ENCODE measurements around the gene HOOK2. TPM values are rescaled to one million over a fixed set of nuclear protein-coding genes. Genes with fewer than 3 reads are reported as not detected.

Gene HOOK2
- total and polyA plus RNA-seq, 2 of the 13 experiments (the other 11 are each of a cell fraction or from before 2014, with no cell fraction given) = 9.2 to 12.9 TPM

DNA sequence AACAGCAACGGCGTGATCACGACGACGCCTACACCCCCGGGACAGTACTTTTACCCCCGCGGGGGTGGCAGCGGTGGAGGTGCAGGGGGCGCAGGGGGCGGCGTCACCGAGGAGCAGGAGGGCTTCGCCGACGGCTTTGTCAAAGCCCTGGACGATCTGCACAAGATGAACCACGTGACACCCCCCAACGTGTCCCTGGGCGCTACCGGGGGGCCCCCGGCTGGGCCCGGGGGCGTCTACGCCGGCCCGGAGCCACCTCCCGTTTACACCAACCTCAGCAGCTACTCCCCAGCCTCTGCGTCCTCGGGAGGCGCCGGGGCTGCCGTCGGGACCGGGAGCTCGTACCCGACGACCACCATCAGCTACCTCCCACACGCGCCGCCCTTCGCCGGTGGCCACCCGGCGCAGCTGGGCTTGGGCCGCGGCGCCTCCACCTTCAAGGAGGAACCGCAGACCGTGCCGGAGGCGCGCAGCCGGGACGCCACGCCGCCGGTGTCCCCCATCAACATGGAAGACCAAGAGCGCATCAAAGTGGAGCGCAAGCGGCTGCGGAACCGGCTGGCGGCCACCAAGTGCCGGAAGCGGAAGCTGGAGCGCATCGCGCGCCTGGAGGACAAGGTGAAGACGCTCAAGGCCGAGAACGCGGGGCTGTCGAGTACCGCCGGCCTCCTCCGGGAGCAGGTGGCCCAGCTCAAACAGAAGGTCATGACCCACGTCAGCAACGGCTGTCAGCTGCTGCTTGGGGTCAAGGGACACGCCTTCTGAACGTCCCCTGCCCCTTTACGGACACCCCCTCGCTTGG, 16.9 kb upstream of the HOOK2 start (continued):
- TF ChIP-seq, protein P1, sequence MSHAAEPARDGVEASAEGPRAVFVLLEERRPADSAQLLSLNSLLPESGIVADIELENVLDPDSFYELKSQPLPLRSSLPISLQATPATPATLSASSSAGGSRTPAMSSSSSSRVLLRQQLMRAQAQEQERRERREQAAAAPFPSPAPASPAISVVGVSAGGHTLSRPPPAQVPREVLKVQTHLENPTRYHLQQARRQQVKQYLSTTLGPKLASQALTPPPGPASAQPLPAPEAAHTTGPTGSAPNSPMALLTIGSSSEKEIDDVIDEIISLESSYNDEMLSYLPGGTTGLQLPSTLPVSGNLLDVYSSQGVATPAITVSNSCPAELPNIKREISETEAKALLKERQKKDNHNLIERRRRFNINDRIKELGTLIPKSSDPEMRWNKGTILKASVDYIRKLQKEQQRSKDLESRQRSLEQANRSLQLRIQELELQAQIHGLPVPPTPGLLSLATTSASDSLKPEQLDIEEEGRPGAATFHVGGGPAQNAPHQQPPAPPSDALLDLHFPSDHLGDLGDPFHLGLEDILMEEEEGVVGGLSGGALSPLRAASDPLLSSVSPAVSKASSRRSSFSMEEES (CRISPR knock-in tag; IDR thresholded peaks at IDR 0.05) = 0 out of 2 replicates have a peak, but pooled peaks have one; percentile 17
- TF ChIP-seq ZNF7 (CRISPR knock-in tag; IDR thresholded peaks at IDR 0.05) = no peak
- no peak for TF ChIP-seq ZNF546 (CRISPR knock-in tag; conservative IDR thresholded peaks at IDR 0.05)
- TF ChIP-seq KLF11 (CRISPR knock-in tag; IDR thresholded peaks at IDR 0.05) = no peak
- TF ChIP-seq ZNF30 (CRISPR knock-in tag; IDR thresholded peaks at IDR 0.05) = no peak
- TF ChIP-seq, protein P2, sequence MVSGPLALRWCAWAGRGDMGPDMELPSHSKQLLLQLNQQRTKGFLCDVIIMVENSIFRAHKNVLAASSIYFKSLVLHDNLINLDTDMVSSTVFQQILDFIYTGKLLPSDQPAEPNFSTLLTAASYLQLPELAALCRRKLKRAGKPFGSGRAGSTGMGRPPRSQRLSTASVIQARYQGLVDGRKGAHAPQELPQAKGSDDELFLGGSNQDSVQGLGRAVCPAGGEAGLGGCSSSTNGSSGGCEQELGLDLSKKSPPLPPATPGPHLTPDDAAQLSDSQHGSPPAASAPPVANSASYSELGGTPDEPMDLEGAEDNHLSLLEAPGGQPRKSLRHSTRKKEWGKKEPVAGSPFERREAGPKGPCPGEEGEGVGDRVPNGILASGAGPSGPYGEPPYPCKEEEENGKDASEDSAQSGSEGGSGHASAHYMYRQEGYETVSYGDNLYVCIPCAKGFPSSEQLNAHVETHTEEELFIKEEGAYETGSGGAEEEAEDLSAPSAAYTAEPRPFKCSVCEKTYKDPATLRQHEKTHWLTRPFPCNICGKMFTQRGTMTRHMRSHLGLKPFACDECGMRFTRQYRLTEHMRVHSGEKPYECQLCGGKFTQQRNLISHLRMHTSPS (CRISPR knock-in tag; IDR thresholded peaks at IDR 0.05; ENCODE audit: low read depth) = no peak; the same call in 1 of the 2 replicates
- 0 out of 2 replicates have a peak, but pooled peaks have one; percentile 38 for TF ChIP-seq RNF2 (conservative IDR thresholded peaks at IDR 0.05; ENCODE audit: low read depth)
- TF ChIP-seq SRF (IDR thresholded peaks at IDR 0.05; ENCODE audit: low read depth, low read length) = no peak
- 0 out of 2 replicates have a peak, but pooled peaks have one; percentile 45 for TF ChIP-seq ZNF484 (CRISPR knock-in tag; IDR thresholded peaks at IDR 0.05; ENCODE audit: borderline replicate concordance, low read depth)
- 0 out of 2 replicates have a peak, but pooled peaks have one; percentile 29 for TF ChIP-seq FOXO1 (CRISPR knock-in tag; IDR thresholded peaks at IDR 0.05)
- no peak for TF ChIP-seq TCF7L2 (IDR thresholded peaks at IDR 0.05; ENCODE audit: low read depth, low read length)
- TF ChIP-seq WIZ (CRISPR knock-in tag; IDR thresholded peaks at IDR 0.05) = peak; percentile 28; the same call in 1 of the 2 replicates
- TF ChIP-seq NR2C2 (CRISPR knock-in tag; IDR thresholded peaks at IDR 0.05; ENCODE audit: borderline replicate concordance) = peak; percentile 91
- peak; percentile 61; the same call in 1 of the 2 replicates for TF ChIP-seq ZNF317 (CRISPR knock-in tag; IDR thresholded peaks at IDR 0.05)
- TF ChIP-seq, protein P3, sequence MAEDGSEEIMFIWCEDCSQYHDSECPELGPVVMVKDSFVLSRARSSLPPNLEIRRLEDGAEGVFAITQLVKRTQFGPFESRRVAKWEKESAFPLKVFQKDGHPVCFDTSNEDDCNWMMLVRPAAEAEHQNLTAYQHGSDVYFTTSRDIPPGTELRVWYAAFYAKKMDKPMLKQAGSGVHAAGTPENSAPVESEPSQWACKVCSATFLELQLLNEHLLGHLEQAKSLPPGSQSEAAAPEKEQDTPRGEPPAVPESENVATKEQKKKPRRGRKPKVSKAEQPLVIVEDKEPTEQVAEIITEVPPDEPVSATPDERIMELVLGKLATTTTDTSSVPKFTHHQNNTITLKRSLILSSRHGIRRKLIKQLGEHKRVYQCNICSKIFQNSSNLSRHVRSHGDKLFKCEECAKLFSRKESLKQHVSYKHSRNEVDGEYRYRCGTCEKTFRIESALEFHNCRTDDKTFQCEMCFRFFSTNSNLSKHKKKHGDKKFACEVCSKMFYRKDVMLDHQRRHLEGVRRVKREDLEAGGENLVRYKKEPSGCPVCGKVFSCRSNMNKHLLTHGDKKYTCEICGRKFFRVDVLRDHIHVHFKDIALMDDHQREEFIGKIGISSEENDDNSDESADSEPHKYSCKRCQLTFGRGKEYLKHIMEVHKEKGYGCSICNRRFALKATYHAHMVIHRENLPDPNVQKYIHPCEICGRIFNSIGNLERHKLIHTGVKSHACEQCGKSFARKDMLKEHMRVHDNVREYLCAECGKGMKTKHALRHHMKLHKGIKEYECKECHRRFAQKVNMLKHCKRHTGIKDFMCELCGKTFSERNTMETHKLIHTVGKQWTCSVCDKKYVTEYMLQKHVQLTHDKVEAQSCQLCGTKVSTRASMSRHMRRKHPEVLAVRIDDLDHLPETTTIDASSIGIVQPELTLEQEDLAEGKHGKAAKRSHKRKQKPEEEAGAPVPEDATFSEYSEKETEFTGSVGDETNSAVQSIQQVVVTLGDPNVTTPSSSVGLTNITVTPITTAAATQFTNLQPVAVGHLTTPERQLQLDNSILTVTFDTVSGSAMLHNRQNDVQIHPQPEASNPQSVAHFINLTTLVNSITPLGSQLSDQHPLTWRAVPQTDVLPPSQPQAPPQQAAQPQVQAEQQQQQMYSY (CRISPR knock-in tag; IDR thresholded peaks at IDR 0.05) = peak; percentile 58; the same call in 1 of the 2 replicates
- TF ChIP-seq ZNF329 (CRISPR knock-in tag; IDR thresholded peaks at IDR 0.05; ENCODE audit: low read depth) = no peak
- no peak for TF ChIP-seq NFATC3 (CRISPR knock-in tag; IDR thresholded peaks at IDR 0.05)
- no peak; the same call in 1 of the 2 replicates for TF ChIP-seq GPN1 (CRISPR knock-in tag; IDR thresholded peaks at IDR 0.05; ENCODE audit: borderline replicate concordance)
- peak; percentile 87; the same call in 1 of the 2 replicates for TF ChIP-seq IRF9 (CRISPR knock-in tag; IDR thresholded peaks at IDR 0.05; ENCODE audit: borderline replicate concordance)
- no peak for TF ChIP-seq ARID2 (CRISPR knock-in tag; IDR thresholded peaks at IDR 0.05; ENCODE audit: borderline replicate concordance)
- peak; percentile 53; the same call in 1 of the 2 replicates for TF ChIP-seq BCL6 (CRISPR knock-in tag; IDR thresholded peaks at IDR 0.05)

Measured in HepG2 (cell line).